Posterior vena cava (tissue), 2 donors: ENCODE measurements around the gene C22orf31. TPM values are rescaled to one million over a fixed set of nuclear protein-coding genes. Genes with fewer than 3 reads are reported as not detected.

ENCODE experiments used
- DNase-seq: peaks from one replicate; pipeline ENCODE4 v3.0.0-alpha.2; 2020; ENCODE audit warnings: low spot score
- intact Hi-C, 2 donors: fragments of 100-400 bp; cut with DNase I; formaldehyde crosslinking; loops; one replicate each; pipeline versions ENCODE4 v1.14.1 to v1.14.2; 2022 to 2023
- total RNA-seq, 2 donors: library from RNA; stranded (reverse); fragmentation: NEBNext Ultra II Directional; extraction: Animal tissue kit (Norgen Biotek cat#: 25700); gene quantifications; one replicate each; pipeline ENCODE4 v1.2.1, GENCODE V29; 2021
- donor health status: DM: yes; HTN: yes; CAD: no.
- donor health status: DM: yes; HTN: yes; CAD: no.

The C22orf31 gene
- total RNA-seq, 2 donors from 2014 or later, result not detected

DNA sequence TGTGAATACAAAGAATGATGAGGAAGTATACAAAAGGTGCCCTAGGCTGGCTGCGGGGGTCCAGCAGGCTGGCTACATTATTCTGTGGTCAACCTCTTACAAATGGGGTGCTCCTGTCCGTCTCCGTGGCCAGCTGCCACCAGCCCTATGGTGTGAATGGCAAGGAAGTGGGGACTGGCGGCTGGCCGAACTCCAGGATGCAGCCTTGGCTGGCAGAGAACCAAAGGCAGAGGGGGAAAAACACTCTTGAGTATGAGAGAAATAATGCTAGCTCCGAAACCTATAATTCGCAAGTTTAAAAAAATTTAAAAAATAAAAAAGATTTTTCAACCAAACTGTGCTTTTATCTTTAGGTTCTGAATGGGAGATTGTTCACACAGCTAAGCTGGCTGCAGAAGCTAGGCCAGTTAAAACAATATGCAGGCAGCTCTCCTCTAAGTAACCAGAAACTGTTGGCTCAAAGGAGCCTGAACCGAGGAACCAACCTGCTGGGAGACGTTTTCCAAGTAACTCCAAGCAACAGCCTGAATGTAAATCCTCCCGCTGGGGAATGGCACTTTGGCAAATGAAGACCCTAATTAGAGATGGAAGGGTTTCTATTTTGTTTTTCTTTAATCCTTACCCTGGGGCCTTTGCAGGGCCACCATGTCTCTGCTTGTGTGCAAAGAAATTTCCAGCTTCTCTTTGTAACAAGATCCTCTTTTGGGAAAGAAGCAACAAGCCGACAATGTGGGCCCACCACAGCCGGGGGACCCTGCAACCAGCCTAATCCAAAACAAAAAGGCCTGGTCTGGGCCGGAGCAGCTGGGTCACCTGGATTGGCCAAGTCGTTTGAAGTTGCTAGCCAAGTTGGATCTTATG is 50.2 kb downstream of the C22orf31 start:
- no peak for DNase-seq
- intact Hi-C loops, result no loop called here

DNA sequence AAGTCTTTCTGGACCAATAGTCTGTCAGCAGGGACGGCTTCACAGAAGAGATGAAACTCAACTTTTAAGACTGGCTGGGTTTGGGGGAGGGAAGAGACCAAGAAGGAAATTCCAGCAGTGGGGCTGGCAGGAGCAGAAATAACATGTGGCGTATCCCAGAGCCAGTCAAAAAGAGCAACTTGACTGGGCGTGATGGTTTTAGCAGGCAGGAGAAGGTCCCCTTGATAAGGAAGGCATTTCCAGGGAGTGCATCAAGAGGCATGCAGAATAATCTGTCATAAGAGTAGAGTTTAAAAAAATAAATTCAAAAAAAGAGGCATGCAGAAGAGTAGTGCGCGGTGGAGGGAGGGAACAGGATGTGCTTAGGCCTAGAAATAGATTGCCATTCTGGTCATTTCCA is 52.5 kb downstream of the C22orf31 start:
- intact Hi-C loops, result no loop called here

More for the DNA sequence above, 52.5 kb downstream of the C22orf31 start:
- no peak for DNase-seq

Other genes starting within 250 kb of the C22orf31 start
- 1 to 10 TPM; 7.5 to 8.5 TPM for gene ZNRF3, start 178.3 kb downstream of the C22orf31 start, total RNA-seq
- gene KREMEN1, start 11.2 kb upstream of the C22orf31 start, total RNA-seq, result 10 to 100 TPM; 13.7 to 22.2 TPM
- gene EMID1, start 144.1 kb upstream of the C22orf31 start, total RNA-seq, result 1 to 10 TPM; 1.4 to 2.4 TPM
- 10 to 100 TPM; 11.8 to 17.6 TPM for gene RHBDD3, start 206.2 kb upstream of the C22orf31 start, total RNA-seq
- gene EWSR1, start 206.4 kb upstream of the C22orf31 start, total RNA-seq, result 100 to 1,000 TPM; 155 to 168 TPM
- gene GAS2L1, start 244.8 kb upstream of the C22orf31 start, total RNA-seq, result 10 to 100 TPM; 25.0 to 25.4 TPM